ENCODE data around the gene BCKDHA. TPM values are rescaled to one million over a fixed set of nuclear protein-coding genes. Genes with fewer than 3 reads are reported as not detected.
"Not testable (repeated sequence)": the region's sequence is repeated elsewhere in the genome, so short reads cannot be mapped to it uniquely, and the experiment has no call there.

The BCKDHA gene
- total RNA-seq, 1 donor from 2014 or later = 49.3 TPM

- peak; percentile 85 for ATAC-seq
Measured at GRCh38 chr19:41426952-41427646, 29.5 kb downstream of the BCKDHA start, which contains the start of gene B3GNT8. TSS of gene B3GNT8 (minus strand) at chr19:41427374. CDS start at chr19:41426778, 596 bp downstream.

DNA sequence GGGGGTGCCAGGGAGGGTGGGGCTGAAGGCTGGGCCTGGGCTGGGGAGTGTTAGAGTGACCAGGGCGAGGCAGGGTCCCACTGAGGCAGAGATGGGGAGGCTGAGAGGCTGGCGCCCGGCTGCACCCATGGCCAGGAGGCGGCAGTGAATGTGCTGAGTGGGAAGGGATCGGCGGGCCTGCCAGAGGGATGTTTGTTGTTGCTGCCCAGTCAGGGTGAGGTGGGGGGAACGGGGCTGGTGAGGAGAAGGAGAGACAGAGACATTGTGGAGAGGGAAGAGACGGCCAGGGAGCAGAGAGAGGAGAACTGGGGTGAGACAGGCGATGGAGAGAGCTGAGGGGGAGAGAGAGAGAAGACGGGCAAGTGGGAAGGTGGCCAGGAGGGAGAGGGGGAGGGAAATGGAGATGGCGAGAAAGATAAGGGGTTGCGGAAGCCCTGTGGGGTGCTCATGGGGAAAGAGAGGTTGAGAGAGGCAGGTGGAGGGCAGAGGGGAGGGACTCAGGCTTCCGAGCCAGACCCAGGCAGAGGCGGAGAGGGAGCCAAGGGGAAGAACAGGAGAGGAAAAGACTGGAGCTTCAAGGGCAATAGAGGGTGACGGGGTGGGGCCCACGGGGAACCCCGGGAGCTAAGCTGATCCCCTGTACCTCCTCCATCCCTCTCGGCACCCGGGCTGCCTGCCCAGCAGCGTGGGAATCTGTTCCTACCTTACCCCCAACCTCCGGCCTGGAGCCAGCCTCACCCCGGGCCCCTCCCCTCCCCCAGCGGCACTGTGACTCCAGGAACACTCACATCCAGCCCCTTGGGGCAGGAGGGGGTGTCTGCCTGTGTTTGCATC, 30.2 kb downstream of the BCKDHA start:
- ATAC-seq = peak; percentile 65

DNA sequence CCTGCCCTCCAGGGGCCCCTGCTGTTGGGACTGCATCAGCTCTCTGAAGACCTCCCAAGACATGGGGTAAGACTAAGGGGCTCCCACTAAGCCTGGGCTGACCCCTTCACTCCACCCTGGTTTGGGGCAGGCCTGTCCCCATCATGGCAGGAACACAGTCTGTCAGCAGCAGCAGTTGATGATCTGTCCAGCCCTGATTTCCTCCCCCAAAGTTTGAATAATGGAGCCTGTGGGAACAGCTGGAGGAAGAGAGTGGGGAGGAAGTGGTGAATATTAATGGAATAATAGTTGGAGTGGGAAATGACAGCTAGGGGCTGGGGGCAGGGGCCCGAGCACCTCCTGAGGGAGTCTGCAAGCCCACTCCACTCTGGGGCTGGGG, 30.9 kb downstream of the BCKDHA start:
- no peak for ATAC-seq

GRCh38 chr19:41430922-41431321, 33.3 kb downstream of the BCKDHA start:
- ATAC-seq = no peak

GRCh38 chr19:41431426-41432386, 34.1 kb downstream of the BCKDHA start:
- ATAC-seq = no peak

DNA sequence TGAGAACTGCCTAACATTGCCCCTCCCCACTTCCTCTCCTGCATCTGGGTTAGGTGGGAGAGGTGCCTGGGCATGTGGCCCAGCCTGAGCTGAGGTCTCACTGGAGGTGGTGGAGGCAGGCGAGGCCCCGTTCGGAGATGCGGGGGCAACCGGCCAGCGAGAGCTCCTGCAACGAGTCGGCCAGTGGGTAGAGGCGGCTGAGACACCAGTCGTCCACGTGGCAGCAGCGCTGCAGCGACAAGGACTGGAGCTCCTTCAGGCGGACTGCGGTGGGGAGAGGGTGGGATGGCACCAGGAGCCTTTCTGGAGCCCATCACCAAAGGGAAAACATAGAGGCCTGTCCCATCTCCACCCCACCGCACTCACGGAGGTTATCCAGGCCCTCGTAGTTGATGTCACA, 35.6 kb downstream of the BCKDHA start:
- no peak for ATAC-seq

- ATAC-seq = no peak
Measured at GRCh38 chr19:41434450-41434849, 36.8 kb downstream of the BCKDHA start.

DNA sequence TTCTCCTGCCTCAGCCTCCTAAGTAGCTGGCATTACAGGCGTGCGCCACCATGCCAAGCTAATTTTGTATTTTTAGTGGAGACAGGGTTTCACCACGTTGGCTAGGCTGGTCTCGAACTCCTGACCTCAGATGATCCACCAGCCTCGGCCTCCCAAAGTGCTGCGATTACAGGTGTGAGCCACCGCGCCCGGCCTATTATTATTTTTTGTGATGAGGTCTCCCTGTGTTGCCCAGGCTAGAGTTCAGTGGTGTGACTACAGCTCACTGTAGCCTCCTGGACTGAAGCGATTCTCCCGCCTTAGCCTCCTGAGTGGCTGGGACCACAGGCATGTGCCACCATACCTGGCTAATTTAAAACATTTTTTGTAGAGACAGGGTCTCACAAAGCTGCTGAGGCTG, 37.8 kb downstream of the BCKDHA start:
- ATAC-seq = not testable (repeated sequence)

- ATAC-seq = no peak
Measured at GRCh38 chr19:41435936-41436673, 38.5 kb downstream of the BCKDHA start.

DNA sequence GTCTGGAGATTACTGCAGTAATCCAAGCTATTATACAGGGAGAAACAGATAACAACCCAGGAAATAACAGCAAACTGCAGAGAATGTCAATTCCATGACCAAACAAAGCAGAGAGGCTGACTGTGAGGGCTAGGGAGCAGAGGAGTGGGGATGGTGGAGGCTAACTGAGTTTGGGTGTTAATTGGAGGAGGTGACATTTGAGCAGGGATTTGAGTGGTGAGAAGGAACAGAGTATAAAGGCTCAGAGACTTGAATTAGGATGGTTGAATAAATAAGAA, 39.0 kb downstream of the BCKDHA start:
- ATAC-seq = no peak

DNA sequence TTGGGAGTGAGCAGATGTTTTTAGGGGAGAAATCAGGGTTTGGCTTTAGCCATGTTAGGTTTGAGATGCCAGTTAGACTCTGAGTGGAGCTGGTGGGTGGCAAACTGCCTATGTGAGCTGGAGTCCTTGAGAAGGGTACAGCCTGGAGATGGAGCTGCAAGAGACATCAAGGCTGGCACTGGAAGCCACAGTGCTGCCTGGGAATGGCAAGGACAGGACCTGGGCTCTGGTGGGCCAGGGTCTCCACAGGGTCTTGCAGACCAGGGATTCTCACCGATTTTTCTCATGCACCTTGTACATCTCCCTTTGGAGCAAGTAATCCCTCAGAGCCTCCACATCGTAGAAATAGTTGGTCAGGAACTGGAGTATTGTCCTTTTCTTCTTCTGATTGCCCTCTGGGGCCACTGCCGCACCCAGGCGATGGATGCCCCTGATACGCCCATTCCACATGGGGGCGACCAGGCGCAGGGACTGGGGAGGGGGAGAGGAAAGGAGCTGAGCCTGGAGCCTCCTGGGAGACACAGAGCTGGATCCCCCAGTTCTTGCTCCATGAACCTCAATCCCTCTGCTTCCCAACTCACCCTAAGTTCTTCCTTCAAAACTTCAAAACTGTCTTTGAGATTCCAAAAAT, 40.4 kb downstream of the BCKDHA start:
- no peak for ATAC-seq

- peak; percentile 88 for ATAC-seq
Measured at GRCh38 chr19:41439441-41440222, 42.0 kb downstream of the BCKDHA start, which contains the start of gene DMAC2. TSS of gene DMAC2 (minus strand) at chr19:41439912. CDS start at chr19:41439899, 13 bp downstream.

DNA sequence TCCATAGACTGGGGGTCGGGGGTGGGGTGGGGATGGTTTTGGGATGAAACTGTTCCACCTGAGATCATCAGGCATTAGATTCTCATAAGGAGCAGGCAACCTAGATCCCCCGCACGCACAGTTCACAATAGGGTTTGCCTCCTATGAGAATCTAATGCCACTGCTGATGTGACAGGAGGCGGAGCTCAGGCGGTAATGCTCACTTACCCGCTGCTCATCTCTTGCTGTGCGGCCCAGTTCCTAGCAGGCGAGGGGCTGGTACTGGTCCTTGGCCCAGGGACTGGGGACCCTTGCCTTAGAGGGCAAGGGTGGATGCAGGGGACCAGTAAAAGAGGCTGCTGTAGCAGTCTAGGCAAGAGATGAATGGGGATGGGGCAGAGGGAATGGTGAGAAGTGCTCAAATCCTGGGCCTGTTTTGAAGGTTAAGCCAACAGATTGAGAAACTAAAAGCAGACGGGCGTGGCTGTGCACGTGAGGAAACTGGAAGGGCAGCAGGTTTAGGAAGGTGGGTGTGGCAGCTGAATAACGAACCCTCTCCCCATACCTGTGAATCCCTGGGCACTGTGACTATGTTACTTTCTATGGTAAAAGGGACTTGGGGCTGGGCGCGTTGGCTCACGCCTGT, 43.8 kb downstream of the BCKDHA start:
- peak; percentile 34 for ATAC-seq

- ATAC-seq = no peak
Measured at GRCh38 chr19:41442473-41443355, 45.1 kb downstream of the BCKDHA start, which contains the start of gene ERICH4. TSS of gene ERICH4 (plus strand) at chr19:41443156. CDS start at chr19:41443170, 14 bp downstream.

GRCh38 chr19:41443813-41444455, 46.3 kb downstream of the BCKDHA start:
- no peak for ATAC-seq

DNA sequence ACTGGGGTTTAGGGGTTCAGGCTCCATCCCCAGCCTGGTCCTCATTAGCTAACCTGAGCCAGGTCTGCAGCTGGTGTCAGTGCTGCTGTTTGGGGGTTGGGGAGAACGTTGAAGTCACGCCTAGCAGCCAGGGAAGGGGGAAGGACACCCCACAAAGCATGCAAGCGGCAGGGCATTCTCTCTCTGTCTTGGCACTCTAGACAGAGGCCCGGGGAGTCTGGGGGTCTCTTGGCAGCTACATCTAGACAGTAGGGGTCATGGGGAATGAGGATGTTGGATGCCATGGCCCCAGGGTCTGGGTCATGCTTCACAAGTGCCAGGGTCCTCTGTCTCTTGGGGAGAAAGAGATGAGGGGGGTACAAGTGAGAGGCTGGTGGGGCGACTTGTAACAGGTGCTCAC, 48.0 kb downstream of the BCKDHA start:
- ATAC-seq = no peak

DNA sequence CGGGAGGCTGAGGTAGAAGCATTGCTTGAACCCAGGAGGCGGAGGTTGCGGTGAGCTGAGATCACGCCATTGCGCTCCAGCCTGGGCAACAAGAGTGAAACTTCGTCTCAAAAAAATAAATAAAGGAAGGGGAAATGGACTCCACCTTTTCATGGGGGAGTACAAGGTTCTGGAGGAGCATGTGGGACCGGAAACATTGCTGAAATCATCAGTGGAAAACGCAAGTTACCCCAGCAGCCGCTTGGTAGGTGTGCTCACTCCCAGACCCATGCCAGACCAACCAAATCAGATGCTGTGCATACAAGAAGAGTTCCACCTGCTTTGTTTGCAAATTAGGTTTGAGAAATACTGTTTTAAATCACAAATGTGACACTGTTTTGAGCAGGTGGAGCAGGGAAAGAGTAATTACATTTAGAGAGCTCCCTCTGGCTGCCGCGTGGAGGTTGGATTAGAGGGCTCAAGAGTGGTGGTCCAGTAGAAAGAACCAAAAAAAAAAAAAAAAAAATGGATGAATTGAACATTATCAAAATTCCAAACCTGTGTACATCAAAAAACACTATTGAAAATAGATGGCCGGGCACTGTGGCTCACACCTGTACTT, 50.2 kb downstream of the BCKDHA start:
- no peak for ATAC-seq
